Adipocyte (in vitro differentiated cells): Measurements from ENCODE around the gene NUDT6.
"Not testable (repeated sequence)": the region's sequence is repeated elsewhere in the genome, so short reads cannot be mapped to it uniquely, and the experiment has no call there.

Experiments
- DNase-seq: peaks from one replicate; pipeline ENCODE4 v3.0.0-alpha.2; 2015; ENCODE audit warnings: low read depth
- H3K27me3 ChIP-seq: replicated peaks from 2 replicates; pipeline ENCODE4 v1.7.0; 2013; ENCODE audit warnings: mild to moderate bottlenecking, low read length, moderate library complexity; ENCODE audit not compliant: control insufficient read depth, insufficient read depth
- H3K36me3 ChIP-seq: 2 replicates; pipeline ENCODE4 v1.7.0; 2013; ENCODE audit warnings: low read length, mild to moderate bottlenecking, moderate library complexity; ENCODE audit not compliant: control insufficient read depth, insufficient read depth, severe bottlenecking
- H3K4me1 ChIP-seq: 2 replicates; pipeline ENCODE4 v1.7.0; 2013; ENCODE audit warnings: mild to moderate bottlenecking, low read length, moderate library complexity; ENCODE audit not compliant: control insufficient read depth, insufficient read depth
- H3K4me3 ChIP-seq: 2 replicates; pipeline ENCODE4 v1.7.0; 2013; ENCODE audit warnings: mild to moderate bottlenecking, low read length, moderate library complexity
- H3K9ac ChIP-seq: 2 replicates; pipeline ENCODE4 v1.7.0; 2013; ENCODE audit warnings: mild to moderate bottlenecking, low read length, moderate library complexity
- H3K9me3 ChIP-seq: 2 replicates; pipeline ENCODE4 v1.7.0; 2013; ENCODE audit warnings: mild to moderate bottlenecking, low read length, moderate library complexity; ENCODE audit not compliant: control insufficient read depth

NUDT6 gene

GRCh38 chr4:122854447-122855352, 67.7 kb downstream of the NUDT6 start:
- Histone ChIP-seq H3K9me3 (no peaks in the 10 kb centered on the region), H3K4me3 (peak overlapping the region; percentile 74), H3K9ac (peak overlapping the region; percentile 79), H3K27me3 (no peaks in the 10 kb centered on the region), H3K36me3 (no peaks in the 10 kb centered on the region), H3K4me1 (peaks cover 45% of the 10 kb centered on the region)
- DNase-seq = peak; percentile 36

- H3K9me3 ChIP-seq = no peaks in the 10 kb centered on the region
- no peak overlapping the region for H3K4me3 ChIP-seq
- no peak for DNase-seq
- peaks cover 33% of the 10 kb centered on the region for H3K4me1 ChIP-seq
- H3K36me3 ChIP-seq = no peaks in the 10 kb centered on the region
- H3K9ac ChIP-seq = no peak overlapping the region
- no peaks in the 10 kb centered on the region for H3K27me3 ChIP-seq
Measured at GRCh38 chr4:122851568-122851967, 70.8 kb downstream of the NUDT6 start.

DNA sequence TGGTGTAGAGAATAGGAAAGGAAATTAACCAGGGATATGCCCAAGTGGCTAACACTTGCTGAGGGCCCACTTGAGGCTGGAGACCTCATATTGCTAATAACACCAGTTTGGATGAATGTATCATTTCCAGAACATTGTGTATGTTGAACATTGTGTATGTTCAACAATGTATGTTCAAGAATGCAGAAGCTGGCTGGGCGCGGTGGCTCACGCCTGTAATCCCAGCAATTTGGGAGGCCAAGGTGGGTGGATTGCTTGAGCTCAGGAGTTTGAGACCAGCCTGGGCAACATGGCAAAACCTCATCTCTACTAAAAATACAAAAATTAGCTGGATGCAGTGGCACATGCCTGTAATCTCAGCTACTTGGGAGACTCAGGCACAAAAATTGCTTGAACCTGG, 72.6 kb downstream of the NUDT6 start:
- not testable (repeated sequence) for H3K4me3 ChIP-seq, H3K27me3 ChIP-seq, H3K36me3 ChIP-seq, H3K9me3 ChIP-seq, H3K9ac ChIP-seq, DNase-seq
- peaks cover 29% of the 10 kb centered on the region for H3K4me1 ChIP-seq

DNA sequence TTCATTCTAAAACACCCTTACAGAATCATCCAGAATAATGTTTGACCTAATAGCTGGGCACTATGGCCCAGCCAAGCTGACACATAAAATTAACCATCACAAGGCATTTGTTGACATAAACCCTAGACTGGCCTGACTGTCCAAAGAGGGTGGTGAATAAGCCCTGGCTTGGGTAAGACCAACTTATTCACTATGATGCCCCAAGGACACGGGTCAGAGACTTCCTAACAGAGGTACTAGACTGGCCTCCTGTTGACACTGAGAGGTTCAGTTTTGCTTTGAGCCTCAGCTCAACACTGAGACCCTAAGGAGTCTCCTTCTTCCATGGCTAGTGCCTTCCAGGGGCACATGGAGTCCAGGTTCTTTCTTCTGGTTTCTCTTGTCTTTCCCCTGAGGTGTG, 74.5 kb downstream of the NUDT6 start:
- DNase-seq = no peak
- Histone ChIP-seq H3K9me3 (no peaks in the 10 kb centered on the region), H3K4me3 (no peak overlapping the region), H3K9ac (no peak overlapping the region), H3K4me1 (peaks cover 23% of the 10 kb centered on the region), H3K36me3 (no peaks in the 10 kb centered on the region), H3K27me3 (no peaks in the 10 kb centered on the region)

DNA sequence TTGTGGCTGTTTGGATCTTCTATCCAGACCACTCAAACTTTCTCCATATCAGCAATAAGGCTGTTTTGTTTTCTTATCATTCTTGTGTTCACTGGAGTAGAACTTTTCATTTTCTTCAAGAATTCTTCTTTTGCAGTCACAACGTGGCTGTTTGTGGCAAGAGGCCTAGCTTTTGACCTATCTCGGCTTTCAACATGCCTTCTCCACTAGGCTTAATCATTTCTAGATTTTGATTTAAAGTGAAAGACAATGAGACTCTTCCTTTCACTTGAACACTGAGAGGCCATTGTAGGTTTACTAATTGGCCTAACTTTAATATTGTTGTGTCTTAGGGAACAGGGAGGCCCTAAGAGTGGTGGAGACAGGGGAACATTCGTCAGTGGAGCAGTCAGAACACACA, 76.6 kb downstream of the NUDT6 start:
- no peak for DNase-seq
- Histone ChIP-seq H3K27me3 (no peaks in the 10 kb centered on the region), H3K36me3 (peaks cover 6% of the 10 kb centered on the region), H3K4me3 (no peak overlapping the region), H3K9me3 (no peaks in the 10 kb centered on the region), H3K4me1 (peaks cover 21% of the 10 kb centered on the region), H3K9ac (no peak overlapping the region)

- Histone ChIP-seq H3K4me1 (peaks cover 21% of the 10 kb centered on the region), H3K27me3 (no peaks in the 10 kb centered on the region), H3K4me3 (no peak overlapping the region), H3K9ac (no peak overlapping the region), H3K9me3 (no peaks in the 10 kb centered on the region), H3K36me3 (peaks cover 13% of the 10 kb centered on the region)
- no peak for DNase-seq
Measured at GRCh38 chr4:122845066-122845465, 77.3 kb downstream of the NUDT6 start.

DNA sequence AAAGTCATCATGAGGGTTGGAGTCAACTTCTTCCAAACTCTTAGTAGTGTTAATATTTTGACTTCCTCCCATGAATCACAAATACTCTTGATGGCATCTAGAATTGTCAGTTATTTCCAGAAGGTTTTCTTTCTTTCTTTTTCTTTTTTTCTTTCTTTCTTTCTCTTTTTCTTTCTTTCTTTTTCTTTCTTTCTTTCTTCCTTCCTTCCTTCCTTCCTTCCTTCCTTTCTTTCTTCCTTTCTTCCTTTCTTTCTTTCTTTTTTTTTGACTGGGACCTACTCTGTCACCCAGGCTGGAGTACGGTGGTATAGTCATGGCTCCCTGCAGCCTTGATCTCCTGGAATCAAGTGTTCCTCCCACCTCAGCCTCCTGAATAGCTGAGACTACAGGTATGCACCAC, 78.0 kb downstream of the NUDT6 start:
- H3K9ac ChIP-seq = not testable (repeated sequence)

GRCh38 chr4:122842984-122843531, 79.3 kb downstream of the NUDT6 start:
- H3K9ac ChIP-seq = no peak overlapping the region
- H3K36me3 ChIP-seq = peaks cover 25% of the 10 kb centered on the region
- no peak for DNase-seq
- H3K4me1 ChIP-seq = peaks cover 21% of the 10 kb centered on the region
- no peaks in the 10 kb centered on the region for H3K27me3 ChIP-seq
- H3K9me3 ChIP-seq = no peaks in the 10 kb centered on the region
- no peak overlapping the region for H3K4me3 ChIP-seq

More for the DNA sequence above, 78.0 kb downstream of the NUDT6 start:
- H3K9me3 ChIP-seq, H3K27me3 ChIP-seq, H3K4me3 ChIP-seq, DNase-seq: not testable (repeated sequence)
- H3K4me1 ChIP-seq = peaks cover 21% of the 10 kb centered on the region
- H3K36me3 ChIP-seq = peaks cover 19% of the 10 kb centered on the region
